Stimulated activated CD4-positive, alpha-beta T cell treated with anti-CD3 and anti-CD28 coated beads, Interleukin-1b, Interleukin-23, amount 100 ng/mL, for 24 hours (primary cell): Measurements from ENCODE around the gene KDM5B.
"Not testable (repeated sequence)": the region's sequence is repeated elsewhere in the genome, so short reads cannot be mapped to it uniquely, and the experiment has no call there.

Source experiments
- DNase-seq, 4 experiments: peaks; one replicate each; pipeline ENCODE4 v3.0.0-alpha.2; 2020; ENCODE audit warnings: low read depth in 4 of 4, low spot score in 1 of 4

The KDM5B gene

GRCh38 chr1:202807926-202808757, at the start of gene KDM5B:
TSS of gene KDM5B (minus strand) at chr1:202808421. CDS start at chr1:202808305, 116 bp downstream.
- DNase-seq = peak in 3 of 4 experiments; percentile 33 to 64 (median 52)

GRCh38 chr1:202857136-202857610, 49.0 kb upstream of the KDM5B start:
- no peak for DNase-seq

- no peak for DNase-seq
Observed at GRCh38 chr1:202856014-202856413, 47.8 kb upstream of the KDM5B start.

- no peak for DNase-seq
Observed at GRCh38 chr1:202854787-202855186, 46.6 kb upstream of the KDM5B start.

DNA sequence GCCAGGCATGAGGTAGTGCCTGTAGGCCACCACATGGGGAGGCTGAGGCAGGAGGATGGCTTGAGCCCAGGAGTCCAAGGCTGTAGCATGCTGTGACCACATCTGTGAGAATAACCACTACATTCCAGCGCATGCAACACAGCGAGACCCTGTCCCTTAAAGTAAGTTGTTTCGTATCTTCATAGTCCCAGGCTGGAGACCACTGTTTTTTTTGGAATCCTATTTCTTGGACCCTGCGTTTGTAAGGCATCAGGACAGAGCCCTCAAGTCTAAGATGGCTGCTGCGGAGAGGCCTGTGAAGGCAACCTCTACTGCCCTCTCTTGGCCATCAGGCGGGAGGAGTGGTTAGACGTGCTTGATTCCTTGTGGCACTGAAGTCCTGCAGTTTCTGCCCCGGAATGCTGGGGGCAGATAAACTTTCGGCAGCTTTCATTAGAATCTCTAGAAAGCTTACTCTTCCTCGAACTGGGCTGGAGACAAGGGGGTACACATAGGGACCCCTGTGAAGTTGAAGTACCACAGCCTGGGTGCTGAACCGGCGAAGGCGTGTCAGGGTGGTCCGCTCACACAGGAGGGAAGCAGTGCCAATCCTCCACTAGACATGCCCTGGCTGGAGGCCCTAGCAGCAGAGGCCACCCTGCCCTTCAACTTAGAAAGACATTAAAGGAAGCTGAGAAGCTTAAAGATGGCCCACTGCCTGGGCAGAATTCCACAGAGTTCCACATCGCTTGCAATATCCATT, 44.1 kb upstream of the KDM5B start:
- peak in 1 of 4 experiments; percentile 22 for DNase-seq

- DNase-seq = no peak
Observed at GRCh38 chr1:202850593-202851362, 42.6 kb upstream of the KDM5B start.

GRCh38 chr1:202848191-202848542, 39.9 kb upstream of the KDM5B start:
- DNase-seq = no peak

- DNase-seq = no peak
Observed at GRCh38 chr1:202844935-202845334, 36.7 kb upstream of the KDM5B start.

DNA sequence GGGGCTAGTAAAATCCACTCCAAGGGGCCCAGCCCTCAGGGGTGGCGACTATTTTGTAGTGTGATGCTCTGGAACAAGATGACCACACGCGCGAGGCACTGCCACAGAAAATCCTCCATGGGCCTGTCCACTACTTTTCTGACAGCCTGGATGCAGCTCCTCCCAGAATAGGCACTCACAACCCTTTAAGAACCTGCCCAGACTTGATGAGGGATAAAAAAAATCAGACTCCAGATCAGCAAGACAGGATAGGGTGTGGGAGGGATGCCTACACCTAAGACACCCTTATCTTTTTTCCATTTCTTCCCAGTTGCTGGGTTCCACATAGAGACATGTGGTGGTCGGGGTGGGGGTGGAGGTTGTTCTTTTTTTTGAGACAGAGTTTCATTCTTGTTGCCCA, 36.0 kb upstream of the KDM5B start:
- no peak for DNase-seq

DNA sequence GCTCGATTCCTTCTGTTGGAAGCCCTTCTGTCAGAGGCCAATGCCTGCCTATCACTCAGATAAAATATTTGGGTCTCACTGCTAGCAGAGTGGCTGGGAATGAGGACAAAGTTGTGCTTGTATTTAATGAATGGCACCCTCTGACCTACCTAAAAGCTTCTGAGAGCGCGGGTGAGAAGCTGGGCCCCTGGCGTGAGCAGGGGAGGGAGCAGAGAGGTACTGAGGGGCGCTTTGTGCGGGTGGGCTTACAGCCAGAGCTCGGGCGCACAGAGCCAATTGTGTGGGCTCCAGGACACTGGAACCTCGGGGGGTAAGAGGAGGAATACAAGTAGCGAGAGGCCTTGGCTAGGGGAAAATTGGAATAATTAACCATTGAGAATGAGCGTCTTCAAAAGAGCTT, 34.9 kb upstream of the KDM5B start:
- no peak for DNase-seq

DNA sequence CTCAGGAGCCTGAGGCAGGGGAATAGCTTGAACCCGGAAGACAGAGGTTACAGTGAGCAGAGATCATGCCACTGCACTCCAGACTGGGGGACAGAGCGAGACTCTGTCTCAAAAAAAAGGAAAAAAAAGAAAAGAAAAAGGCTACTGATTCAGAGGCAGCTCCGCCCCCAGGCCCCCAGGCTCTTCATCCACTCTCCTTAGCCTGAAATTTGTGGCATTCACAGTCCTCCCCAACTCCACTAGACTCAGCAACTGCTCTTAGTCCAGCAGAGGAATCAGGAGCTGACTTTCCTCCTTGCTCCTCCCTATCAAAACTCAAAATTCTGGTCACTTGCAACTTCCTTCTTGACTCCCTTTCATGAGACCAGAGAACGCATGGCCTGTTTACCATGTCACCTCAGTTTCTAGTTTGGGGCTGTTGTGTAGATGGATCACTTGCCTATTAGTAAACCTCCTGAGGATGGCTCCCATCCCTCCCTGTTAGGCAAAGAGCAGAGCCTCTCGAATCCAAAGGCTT, 29.6 kb upstream of the KDM5B start:
- no peak for DNase-seq

DNA sequence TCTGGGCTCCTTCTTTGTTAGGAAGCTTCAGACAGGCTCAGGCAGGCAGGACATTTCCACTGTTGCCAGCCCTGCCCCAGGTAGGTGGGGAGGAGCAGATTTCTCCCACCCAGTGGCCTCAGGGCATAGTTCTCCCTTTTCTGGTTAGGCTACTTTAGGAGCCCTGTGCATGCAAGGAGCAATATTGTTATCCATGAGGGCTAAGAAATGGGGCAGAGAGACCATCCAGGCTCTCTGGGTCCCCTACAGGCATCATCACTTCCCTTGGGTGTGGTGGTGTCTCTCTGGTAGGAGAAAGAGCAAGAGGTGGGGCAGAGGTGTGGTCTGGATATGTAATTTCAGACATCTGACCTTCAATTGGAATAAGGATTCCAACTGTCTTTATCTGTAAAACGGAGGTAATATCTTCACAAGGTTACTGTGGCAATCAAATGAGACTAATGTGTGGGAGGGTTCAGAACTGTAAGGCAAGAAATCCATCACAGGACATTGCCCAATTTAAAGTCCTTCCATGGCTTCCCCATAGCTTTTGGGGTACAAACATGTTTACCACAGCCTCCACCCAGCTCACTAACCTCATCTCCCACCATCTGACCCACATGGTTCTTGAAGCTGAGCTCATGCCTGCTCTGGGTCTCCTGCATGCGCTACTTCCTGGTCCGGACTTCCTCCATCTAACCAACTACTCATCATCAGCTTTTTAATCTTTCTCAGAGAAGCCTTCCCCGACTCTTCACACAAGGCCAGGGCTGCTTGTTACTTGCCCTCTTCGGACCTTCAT, 28.6 kb upstream of the KDM5B start:
- no peak for DNase-seq

GRCh38 chr1:202835548-202836072, 27.4 kb upstream of the KDM5B start:
- DNase-seq = no peak

DNA sequence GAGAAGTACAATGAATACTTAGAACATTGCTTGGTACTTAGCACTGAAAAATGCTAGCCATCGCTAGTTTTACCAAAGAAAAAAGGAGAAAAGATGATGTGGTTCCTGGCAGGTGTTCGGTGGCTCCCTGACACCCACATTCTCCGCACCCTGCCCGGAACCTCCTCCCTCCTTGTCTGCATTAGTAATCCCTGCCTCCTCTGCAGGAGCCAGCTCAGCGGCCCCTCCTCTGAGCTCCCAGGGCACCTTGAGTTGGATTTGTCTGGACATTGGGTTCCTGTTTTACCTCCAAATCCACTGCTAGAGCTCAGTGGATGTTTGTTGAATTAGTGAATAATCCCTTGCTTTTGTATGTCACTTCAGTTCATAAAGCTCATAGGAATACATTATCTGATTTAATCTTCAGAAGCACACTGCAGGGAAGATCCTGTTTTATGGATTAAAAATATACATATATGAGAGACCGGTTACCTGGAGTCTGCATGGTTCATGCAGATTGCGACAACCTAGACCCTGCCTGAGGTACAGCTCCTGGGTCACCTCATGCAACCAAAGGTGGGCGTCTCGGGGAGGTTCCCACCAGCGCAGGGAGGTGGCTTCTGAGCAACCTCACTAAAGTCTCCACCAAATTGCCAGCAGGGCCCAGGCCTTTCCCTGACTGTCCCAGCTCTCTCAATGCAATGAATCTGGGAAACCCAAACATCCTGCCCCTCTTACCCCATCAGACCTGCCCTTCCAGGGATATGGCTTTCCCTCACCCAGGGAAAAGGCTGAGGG, 26.7 kb upstream of the KDM5B start:
- peak in 1 of 4 experiments; percentile 13 for DNase-seq

DNA sequence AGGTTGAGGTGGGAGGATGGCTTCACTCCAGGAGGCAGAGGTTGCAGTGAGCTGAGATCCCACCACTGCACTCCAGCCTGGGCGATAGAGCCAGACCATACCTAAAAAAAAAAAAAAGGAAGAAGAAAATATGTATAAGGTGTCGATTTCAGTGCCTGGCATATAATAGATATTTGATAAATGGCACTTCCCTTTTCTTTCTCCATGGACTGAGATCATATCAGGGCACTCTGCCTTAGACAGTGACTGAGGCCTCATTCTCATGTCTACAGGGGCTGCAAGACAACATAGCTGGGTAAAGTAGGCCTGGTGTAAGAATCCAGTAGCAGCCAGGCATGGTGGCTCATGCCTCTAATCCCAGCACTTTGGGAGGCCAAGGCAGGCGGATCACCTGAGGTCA, 23.7 kb upstream of the KDM5B start:
- DNase-seq = no peak

GRCh38 chr1:202829223-202829622, 21.0 kb upstream of the KDM5B start:
- DNase-seq = not testable (repeated sequence)

DNA sequence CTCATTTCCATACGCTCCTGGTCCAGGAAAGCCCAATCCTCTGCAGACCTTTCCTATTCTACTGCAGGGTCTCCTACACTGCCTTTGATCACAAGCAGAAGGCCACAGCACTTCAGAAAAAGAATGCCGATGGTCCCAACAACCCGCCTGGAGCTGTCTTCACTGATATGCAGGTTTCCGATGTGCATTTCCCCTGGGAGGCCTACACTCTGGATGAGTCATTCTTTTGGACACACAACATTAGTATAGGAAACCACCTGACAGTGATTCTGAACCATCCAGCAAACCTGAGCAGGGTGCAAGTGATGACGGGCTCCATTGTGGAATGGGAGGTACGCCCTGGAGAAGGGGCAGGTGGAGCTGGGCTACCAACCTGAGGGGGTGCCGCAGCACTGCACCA, 17.5 kb upstream of the KDM5B start:
- no peak for DNase-seq

DNA sequence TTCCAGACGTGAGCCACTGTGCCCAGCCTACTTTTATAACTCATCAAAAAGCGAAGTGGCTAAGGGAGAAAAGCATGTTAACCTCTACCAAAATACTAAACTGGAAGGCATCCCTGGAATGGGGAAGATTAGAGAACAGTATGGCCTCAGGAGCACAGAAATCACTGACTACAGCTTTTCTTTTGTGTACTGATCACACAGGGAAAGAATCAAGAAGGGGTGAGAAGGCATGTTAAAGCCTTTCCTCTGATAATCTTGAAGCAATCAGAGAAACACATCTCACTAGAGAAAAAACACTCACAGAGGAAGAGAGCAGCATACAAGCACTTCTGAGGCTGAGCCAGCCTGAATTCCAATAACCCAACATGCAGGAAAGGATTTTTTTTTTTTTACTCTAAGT, 13.2 kb upstream of the KDM5B start:
- no peak for DNase-seq

DNA sequence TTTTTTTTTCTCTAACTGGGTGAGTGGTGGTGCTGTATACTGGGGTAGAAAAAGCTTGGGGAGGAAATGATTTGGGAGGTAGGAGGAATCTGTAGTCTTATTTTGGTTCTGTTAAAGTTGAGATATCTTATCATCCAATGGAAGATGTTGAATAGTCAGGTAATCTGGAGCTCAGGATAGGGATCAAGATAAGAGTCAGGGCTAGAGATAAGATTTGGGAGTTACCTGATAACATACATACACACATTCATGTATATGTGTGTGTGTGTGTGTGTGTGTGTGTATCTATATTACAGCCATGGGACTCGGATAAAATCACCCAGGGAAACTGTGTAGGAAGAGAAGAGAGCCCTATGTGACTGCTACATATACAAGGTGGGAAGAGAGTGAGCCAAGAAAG, 10.6 kb upstream of the KDM5B start:
- DNase-seq = no peak

DNA sequence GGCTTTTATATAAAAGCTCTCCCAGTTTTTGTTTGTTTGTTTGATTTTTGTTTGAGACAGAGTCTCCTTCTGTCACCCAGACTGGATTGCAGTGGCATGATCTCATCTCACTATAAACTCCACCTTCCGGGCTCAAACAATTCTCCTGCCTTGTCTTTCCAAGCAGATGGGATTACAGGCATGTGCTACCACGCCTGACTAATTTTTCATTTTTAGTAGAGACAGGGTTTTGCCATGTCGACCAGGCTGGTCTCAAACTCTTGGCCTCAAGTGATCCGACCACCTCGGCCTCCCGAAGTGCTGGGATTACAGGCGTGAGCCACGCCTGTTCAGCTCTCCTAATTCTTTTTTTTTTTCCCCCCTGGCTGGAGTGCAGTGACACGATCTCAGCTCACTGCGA, 6.9 kb upstream of the KDM5B start:
- no peak for DNase-seq
